ENCODE results near the gene TLR1.
"Not testable (repeated sequence)": the region's sequence is repeated elsewhere in the genome, so short reads cannot be mapped to it uniquely, and the experiment has no call there.

The TLR1 gene

GRCh38 chr4:38777925-38778324 is 26.7 kb downstream of the TLR1 start:
- Mint-ChIP-seq H3K36me3 (peaks cover 55% of the 10 kb centered on the region), H3K4me1 (peaks cover 36% of the 10 kb centered on the region), H3K27ac (peak overlapping the region; percentile 62), H3K4me3 (peak overlapping the region; percentile 47)
- not testable (repeated sequence) for DNase-seq (ENCODE audit: low spot score in 2 of 2); H3K9me3 Mint-ChIP-seq; ATAC-seq (ENCODE audit: low read depth); H3K27me3 Mint-ChIP-seq

- H3K4me3 Mint-ChIP-seq, result no peak overlapping the region
- H3K27me3 Mint-ChIP-seq, result no peaks in the 10 kb centered on the region
- DNase-seq (ENCODE audit: low spot score in 2 of 2) (no peak), ATAC-seq (ENCODE audit: low read depth) (no peak)
- H3K9me3 Mint-ChIP-seq, result peaks cover 6% of the 10 kb centered on the region
- H3K36me3 Mint-ChIP-seq, result peaks cover 57% of the 10 kb centered on the region
- H3K27ac Mint-ChIP-seq, result peak overlapping the region; percentile 31
- peaks cover 39% of the 10 kb centered on the region for H3K4me1 Mint-ChIP-seq
Observed at GRCh38 chr4:38775326-38775725, 29.3 kb downstream of the TLR1 start.

- H3K4me3 Mint-ChIP-seq, result no peak overlapping the region
- H3K9me3 Mint-ChIP-seq, result peaks cover 6% of the 10 kb centered on the region
- peaks cover 53% of the 10 kb centered on the region for H3K36me3 Mint-ChIP-seq
- H3K4me1 Mint-ChIP-seq, result peaks cover 40% of the 10 kb centered on the region
- no peaks in the 10 kb centered on the region for H3K27me3 Mint-ChIP-seq
- no peak for DNase-seq (ENCODE audit: low spot score in 2 of 2)
- H3K27ac Mint-ChIP-seq, result peak overlapping the region; percentile 68
- no peak for ATAC-seq (ENCODE audit: low read depth)
Observed at GRCh38 chr4:38774181-38774955, 30.2 kb downstream of the TLR1 start.

GRCh38 chr4:38770281-38770680 is 34.3 kb downstream of the TLR1 start:
- H3K27ac Mint-ChIP-seq; H3K9me3 Mint-ChIP-seq; H3K27me3 Mint-ChIP-seq; H3K4me3 Mint-ChIP-seq; ATAC-seq (ENCODE audit: low read depth); DNase-seq (ENCODE audit: low spot score in 2 of 2): not testable (repeated sequence)
- Mint-ChIP-seq H3K4me1 (peaks cover 39% of the 10 kb centered on the region), H3K36me3 (peaks cover 52% of the 10 kb centered on the region)

- Mint-ChIP-seq H3K4me3 (peak overlapping the region; percentile 14), H3K27me3 (no peaks in the 10 kb centered on the region), H3K9me3 (peaks cover 8% of the 10 kb centered on the region), H3K36me3 (peaks cover 48% of the 10 kb centered on the region), H3K27ac (no peak overlapping the region), H3K4me1 (peaks cover 41% of the 10 kb centered on the region)
- DNase-seq (ENCODE audit: low spot score in 2 of 2) (no peak), ATAC-seq (ENCODE audit: low read depth) (peak; percentile 31)
Observed at GRCh38 chr4:38769857-38770256, 34.7 kb downstream of the TLR1 start.

- Mint-ChIP-seq H3K36me3 (peaks cover 45% of the 10 kb centered on the region), H3K9me3 (peaks cover 7% of the 10 kb centered on the region), H3K4me3 (peak overlapping the region; percentile 37), H3K27me3 (no peaks in the 10 kb centered on the region), H3K27ac (peak overlapping the region; percentile 46), H3K4me1 (peaks cover 38% of the 10 kb centered on the region)
- ATAC-seq (ENCODE audit: low read depth) (peak; percentile 17), DNase-seq (ENCODE audit: low spot score in 2 of 2) (no peak)
Observed at GRCh38 chr4:38769441-38769840, 35.1 kb downstream of the TLR1 start.

GRCh38 chr4:38768968-38769394 is 35.6 kb downstream of the TLR1 start:
- Mint-ChIP-seq H3K4me1 (peaks cover 39% of the 10 kb centered on the region), H3K27me3 (no peaks in the 10 kb centered on the region), H3K27ac (peak overlapping the region; percentile 46), H3K9me3 (peaks cover 7% of the 10 kb centered on the region), H3K36me3 (peaks cover 42% of the 10 kb centered on the region), H3K4me3 (peak overlapping the region; percentile 37)
- DNase-seq (ENCODE audit: low spot score in 2 of 2), result no peak
- peak; percentile 67 for ATAC-seq (ENCODE audit: low read depth)

- Mint-ChIP-seq H3K4me1 (peaks cover 48% of the 10 kb centered on the region), H3K27ac (peak overlapping the region; percentile 56), H3K36me3 (peaks cover 33% of the 10 kb centered on the region)
- not testable (repeated sequence) for DNase-seq (ENCODE audit: low spot score in 2 of 2); H3K9me3 Mint-ChIP-seq; H3K4me3 Mint-ChIP-seq; H3K27me3 Mint-ChIP-seq; ATAC-seq (ENCODE audit: low read depth)
Observed at GRCh38 chr4:38766940-38767339, 37.7 kb downstream of the TLR1 start.

- no peak for ATAC-seq (ENCODE audit: low read depth)
- peaks cover 5% of the 10 kb centered on the region for H3K9me3 Mint-ChIP-seq
- H3K4me1 Mint-ChIP-seq, result peaks cover 48% of the 10 kb centered on the region
Observed at GRCh38 chr4:38765382-38765781, 39.2 kb downstream of the TLR1 start.

GRCh38 chr4:38764277-38764676 is 40.3 kb downstream of the TLR1 start:
- peak overlapping the region; percentile 96 for H3K27ac Mint-ChIP-seq
- no peaks in the 10 kb centered on the region for H3K27me3 Mint-ChIP-seq
- no peak for ATAC-seq (ENCODE audit: low read depth)
- H3K4me3 Mint-ChIP-seq, result peak overlapping the region; percentile 28
- peaks cover 5% of the 10 kb centered on the region for H3K9me3 Mint-ChIP-seq
- H3K4me1 Mint-ChIP-seq, result peaks cover 44% of the 10 kb centered on the region
- no peak for DNase-seq (ENCODE audit: low spot score in 2 of 2)
- H3K36me3 Mint-ChIP-seq, result peaks cover 24% of the 10 kb centered on the region

More at GRCh38 chr4:38765382-38765781, 39.2 kb downstream of the TLR1 start:
- DNase-seq (ENCODE audit: low spot score in 2 of 2), result no peak
- peaks cover 26% of the 10 kb centered on the region for H3K36me3 Mint-ChIP-seq
- peak overlapping the region; percentile 86 for H3K27ac Mint-ChIP-seq
- no peak overlapping the region for H3K4me3 Mint-ChIP-seq
- no peaks in the 10 kb centered on the region for H3K27me3 Mint-ChIP-seq

- peak overlapping the region; percentile 96 for H3K27ac Mint-ChIP-seq
- DNase-seq (ENCODE audit: low spot score in 2 of 2), result peak in 1 of 2 donors; percentile 27
- peaks cover 42% of the 10 kb centered on the region for H3K4me1 Mint-ChIP-seq
- H3K9me3 Mint-ChIP-seq, result peaks cover 5% of the 10 kb centered on the region
- ATAC-seq (ENCODE audit: low read depth), result no peak
- H3K27me3 Mint-ChIP-seq, result no peaks in the 10 kb centered on the region
- H3K4me3 Mint-ChIP-seq, result peak overlapping the region; percentile 64
- H3K36me3 Mint-ChIP-seq, result peaks cover 19% of the 10 kb centered on the region
Observed at GRCh38 chr4:38762560-38762959, 42.0 kb downstream of the TLR1 start.

- no peak for ATAC-seq (ENCODE audit: low read depth)
- peak overlapping the region; percentile 83 for H3K27ac Mint-ChIP-seq
- no peak overlapping the region for H3K4me3 Mint-ChIP-seq
- DNase-seq (ENCODE audit: low spot score in 2 of 2), result no peak
- H3K4me1 Mint-ChIP-seq, result peaks cover 35% of the 10 kb centered on the region
- H3K9me3 Mint-ChIP-seq, result no peaks in the 10 kb centered on the region
- H3K27me3 Mint-ChIP-seq, result no peaks in the 10 kb centered on the region
- H3K36me3 Mint-ChIP-seq, result peaks cover 2% of the 10 kb centered on the region
Observed at GRCh38 chr4:38759790-38760122, 44.8 kb downstream of the TLR1 start.

GRCh38 chr4:38759113-38759789 is 45.3 kb downstream of the TLR1 start:
- H3K4me1 Mint-ChIP-seq, result peaks cover 34% of the 10 kb centered on the region
- H3K27ac Mint-ChIP-seq, result peak overlapping the region; percentile 83
- H3K9me3 Mint-ChIP-seq, result no peaks in the 10 kb centered on the region
- peak overlapping the region; percentile 43 for H3K4me3 Mint-ChIP-seq
- peaks cover 1% of the 10 kb centered on the region for H3K36me3 Mint-ChIP-seq
- DNase-seq (ENCODE audit: low spot score in 2 of 2) (peak; percentile 58 to 70), ATAC-seq (ENCODE audit: low read depth) (peak; percentile 15)
- no peaks in the 10 kb centered on the region for H3K27me3 Mint-ChIP-seq

- no peaks in the 10 kb centered on the region for H3K9me3 Mint-ChIP-seq
- DNase-seq (ENCODE audit: low spot score in 2 of 2) (no peak), ATAC-seq (ENCODE audit: low read depth) (no peak)
- H3K4me3 Mint-ChIP-seq, result no peak overlapping the region
- H3K27ac Mint-ChIP-seq, result no peak overlapping the region
- peaks cover 28% of the 10 kb centered on the region for H3K4me1 Mint-ChIP-seq
- H3K27me3 Mint-ChIP-seq, result no peaks in the 10 kb centered on the region
- H3K36me3 Mint-ChIP-seq, result no peaks in the 10 kb centered on the region
Observed at GRCh38 chr4:38757945-38758600, 46.5 kb downstream of the TLR1 start.
